ENCODE measurements around the gene EXOC3L4. TPM values are rescaled to one million over a fixed set of nuclear protein-coding genes. Genes with fewer than 3 reads are reported as not detected.
A peak's percentile ranks its signal among the peaks of the same experiment; 100 is the strongest.
"Not testable (repeated sequence)": the region's sequence is repeated elsewhere in the genome, so short reads cannot be mapped to it uniquely, and the experiment has no call there.

EXOC3L4 gene
- polyA plus RNA-seq, 1 donor from 2014 or later: not detected

GRCh38 chr14:103151270-103151945, 56.9 kb downstream of the EXOC3L4 start:
- Histone ChIP-seq H3K36me3 (ENCODE audit: insufficient read depth, low read length) (no peaks in the 10 kb centered on the region), H4K20me1 (ENCODE audit: insufficient read depth) (no peaks in the 10 kb centered on the region), H3K79me2 (replicated peaks; ENCODE audit: insufficient read depth, low read length) (no peaks in the 10 kb centered on the region), H3K9me2 (ENCODE audit: insufficient read depth, low read length) (no peaks in the 10 kb centered on the region), H3K4me3 (ENCODE audit: low read length) (no peak overlapping the region), H3K27ac (ENCODE audit: low read length) (no peak overlapping the region), H2AFZ (ENCODE audit: low read depth, low read length) (peak overlapping the region; percentile 10), H3F3A (ENCODE audit: insufficient read depth, low read length, poor library complexity, severe bottlenecking) (no peaks in the 10 kb centered on the region), H3K9ac (ENCODE audit: low read length) (no peak overlapping the region), H3K4me2 (ENCODE audit: low read length) (no peak overlapping the region), H3K9me3 (ENCODE audit: low read length) (no peaks in the 10 kb centered on the region), H3K27me3 (ENCODE audit: insufficient read depth, low read depth, low read length) (no peaks in the 10 kb centered on the region)
- no peak for TF ChIP-seq MXI1 (conservative IDR thresholded peaks at IDR 0.05; ENCODE audit: poor library complexity, severe bottlenecking)
- no peak for TF ChIP-seq EP300 (conservative IDR thresholded peaks at IDR 0.05; ENCODE audit: poor library complexity, severe bottlenecking)
- TF ChIP-seq TAF1 (IDR thresholded peaks at IDR 0.05; ENCODE audit: low read depth): no peak
- TF ChIP-seq POLR2AphosphoS5 (IDR thresholded peaks at IDR 0.05): no peak
- no peak for TF ChIP-seq CTCF (IDR thresholded peaks at IDR 0.05; ENCODE audit: poor library complexity, severe bottlenecking)
- no peak for TF ChIP-seq SMC3 (conservative IDR thresholded peaks at IDR 0.05; ENCODE audit: poor library complexity)
- no peak for TF ChIP-seq EZH2 (IDR thresholded peaks at IDR 0.05; ENCODE audit: borderline replicate concordance, insufficient read depth, low read length, poor library complexity, severe bottlenecking)
- TF ChIP-seq RAD21 (conservative IDR thresholded peaks at IDR 0.05): no peak
- TF ChIP-seq, protein P1, sequence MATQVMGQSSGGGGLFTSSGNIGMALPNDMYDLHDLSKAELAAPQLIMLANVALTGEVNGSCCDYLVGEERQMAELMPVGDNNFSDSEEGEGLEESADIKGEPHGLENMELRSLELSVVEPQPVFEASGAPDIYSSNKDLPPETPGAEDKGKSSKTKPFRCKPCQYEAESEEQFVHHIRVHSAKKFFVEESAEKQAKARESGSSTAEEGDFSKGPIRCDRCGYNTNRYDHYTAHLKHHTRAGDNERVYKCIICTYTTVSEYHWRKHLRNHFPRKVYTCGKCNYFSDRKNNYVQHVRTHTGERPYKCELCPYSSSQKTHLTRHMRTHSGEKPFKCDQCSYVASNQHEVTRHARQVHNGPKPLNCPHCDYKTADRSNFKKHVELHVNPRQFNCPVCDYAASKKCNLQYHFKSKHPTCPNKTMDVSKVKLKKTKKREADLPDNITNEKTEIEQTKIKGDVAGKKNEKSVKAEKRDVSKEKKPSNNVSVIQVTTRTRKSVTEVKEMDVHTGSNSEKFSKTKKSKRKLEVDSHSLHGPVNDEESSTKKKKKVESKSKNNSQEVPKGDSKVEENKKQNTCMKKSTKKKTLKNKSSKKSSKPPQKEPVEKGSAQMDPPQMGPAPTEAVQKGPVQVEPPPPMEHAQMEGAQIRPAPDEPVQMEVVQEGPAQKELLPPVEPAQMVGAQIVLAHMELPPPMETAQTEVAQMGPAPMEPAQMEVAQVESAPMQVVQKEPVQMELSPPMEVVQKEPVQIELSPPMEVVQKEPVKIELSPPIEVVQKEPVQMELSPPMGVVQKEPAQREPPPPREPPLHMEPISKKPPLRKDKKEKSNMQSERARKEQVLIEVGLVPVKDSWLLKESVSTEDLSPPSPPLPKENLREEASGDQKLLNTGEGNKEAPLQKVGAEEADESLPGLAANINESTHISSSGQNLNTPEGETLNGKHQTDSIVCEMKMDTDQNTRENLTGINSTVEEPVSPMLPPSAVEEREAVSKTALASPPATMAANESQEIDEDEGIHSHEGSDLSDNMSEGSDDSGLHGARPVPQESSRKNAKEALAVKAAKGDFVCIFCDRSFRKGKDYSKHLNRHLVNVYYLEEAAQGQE (IDR thresholded peaks at IDR 0.05; ENCODE audit: borderline replicate concordance): no peak

- H3K4me2 ChIP-seq (ENCODE audit: low read length): no peak overlapping the region
- no peaks in the 10 kb centered on the region for H3K27me3 ChIP-seq (ENCODE audit: insufficient read depth, low read depth, low read length)
- no peak overlapping the region for H2AFZ ChIP-seq (ENCODE audit: low read depth, low read length)
- no peaks in the 10 kb centered on the region for H3K9me2 ChIP-seq (ENCODE audit: insufficient read depth, low read length)
- H3K9me3 ChIP-seq (ENCODE audit: low read length): no peaks in the 10 kb centered on the region
- H3F3A ChIP-seq (ENCODE audit: insufficient read depth, low read length, poor library complexity, severe bottlenecking): no peaks in the 10 kb centered on the region
- no peak overlapping the region for H3K27ac ChIP-seq (ENCODE audit: low read length)
- no peaks in the 10 kb centered on the region for H3K79me2 ChIP-seq (replicated peaks; ENCODE audit: insufficient read depth, low read length)
- H4K20me1 ChIP-seq (ENCODE audit: insufficient read depth): no peaks in the 10 kb centered on the region
- H3K36me3 ChIP-seq (ENCODE audit: insufficient read depth, low read length): no peaks in the 10 kb centered on the region
- no peak overlapping the region for H3K4me3 ChIP-seq (ENCODE audit: low read length)
- TF ChIP-seq POLR2AphosphoS5 (IDR thresholded peaks at IDR 0.05) (no peak), EP300 (conservative IDR thresholded peaks at IDR 0.05; ENCODE audit: poor library complexity, severe bottlenecking) (no peak), TAF1 (IDR thresholded peaks at IDR 0.05; ENCODE audit: low read depth) (no peak), SMC3 (conservative IDR thresholded peaks at IDR 0.05; ENCODE audit: poor library complexity) (no peak)
- H3K9ac ChIP-seq (ENCODE audit: low read length): no peak overlapping the region
Measured at GRCh38 chr14:103155010-103155409, 60.5 kb downstream of the EXOC3L4 start.

GRCh38 chr14:103155416-103155815, 60.9 kb downstream of the EXOC3L4 start:
- H3K79me2 ChIP-seq (replicated peaks; ENCODE audit: insufficient read depth, low read length); H3K4me3 ChIP-seq (ENCODE audit: low read length); H3K4me2 ChIP-seq (ENCODE audit: low read length); H4K20me1 ChIP-seq (ENCODE audit: insufficient read depth); H3K27ac ChIP-seq (ENCODE audit: low read length); H3K9me2 ChIP-seq (ENCODE audit: insufficient read depth, low read length); H2AFZ ChIP-seq (ENCODE audit: low read depth, low read length); H3K9ac ChIP-seq (ENCODE audit: low read length); H3F3A ChIP-seq (ENCODE audit: insufficient read depth, low read length, poor library complexity, severe bottlenecking); H3K27me3 ChIP-seq (ENCODE audit: insufficient read depth, low read depth, low read length); H3K36me3 ChIP-seq (ENCODE audit: insufficient read depth, low read length); H3K9me3 ChIP-seq (ENCODE audit: low read length): not testable (repeated sequence)

All from neural cell (in vitro differentiated cells).